Adrenal gland (tissue), 12 donors: ENCODE measurements around the gene SSX2IP. TPM values are rescaled to one million over a fixed set of nuclear protein-coding genes. Genes with fewer than 3 reads are reported as not detected.

ENCODE experiments used
- DNase-seq, 7 donors: peaks; one replicate each; pipeline ENCODE4 v3.0.0-alpha.2; 2019 to 2020
- H3K27ac ChIP-seq, 5 donors: fragments of 200-600 bp; sonication (generic) in 4 of 5; 1 replicate in 3 of 5; 2 replicates in 2 of 5; pipeline versions ENCODE4 v1.5.1 to v1.8.0; 2016 to 2020; ENCODE audit warnings: mild to moderate bottlenecking in 1 of 5
- H3K27me3 ChIP-seq: fragments of 200-600 bp; 2 replicates; pipeline ENCODE4 v1.8.0; 2021
- H3K36me3 ChIP-seq, 2 donors: fragments of 200-600 bp; replicated peaks in 1 of 2; 1 replicate in 1 of 2; 2 replicates in 1 of 2; pipeline versions ENCODE4 v1.5.1 to v1.8.0; 2018 to 2022
- H3K4me1 ChIP-seq, 2 donors: fragments of 200-600 bp; replicated peaks in 1 of 2; 1 replicate in 1 of 2; 2 replicates in 1 of 2; pipeline versions ENCODE4 v1.5.1 to v1.8.0; 2018 to 2021
- H3K4me3 ChIP-seq, 4 donors: fragments of 200-600 bp; sonication (generic) in 3 of 4; one replicate each; pipeline ENCODE4 v1.5.1; 2016 to 2018
- H3K9me3 ChIP-seq, 3 donors: fragments of 200-600 bp; sonication (generic) in 1 of 3; replicated peaks in 1 of 3; 1 replicate in 2 of 3; 2 replicates in 1 of 3; pipeline versions ENCODE4 v1.5.1 to v1.8.0; 2016 to 2021
- CTCF ChIP-seq, 6 experiments: fragments of 450-650 bp in 4 of 6; fragments of 200-600 bp in 2 of 6; sonication (generic) in 1 of 6; IDR thresholded peaks; 1 replicate in 5 of 6; 2 replicates in 1 of 6; pipeline versions ENCODE4 v1.5.1 to v1.8.0; 2016 to 2021; ENCODE audit warnings: antibody characterized with exemption in 6 of 6, mild to moderate bottlenecking in 2 of 6, moderate library complexity in 1 of 6
- POLR2A ChIP-seq, 2 donors: fragments of 450-650 bp; IDR thresholded peaks; one replicate each; pipeline ENCODE4 v1.6.1; 2017; ENCODE audit warnings: antibody characterized with exemption in 2 of 2, mild to moderate bottlenecking in 2 of 2, moderate library complexity in 1 of 2
- WGBS, 4 donors: extraction: QIAGEN DNeasy Blood & Tissue Kit in 2 of 4; methylation state at CpG; one replicate each; pipeline versions ENCODE4 v1.1.5 to v1.1.7; 2013 to 2017; 5-methylcytosine and 5-hydroxymethylcytosine counted together
- intact Hi-C, 2 donors: fragments of 100-400 bp; cut with DNase I; formaldehyde crosslinking; loops; one replicate each; pipeline versions ENCODE4 v1.14.1 to v1.15.0; 2022 to 2023
- polyA plus RNA-seq, 3 donors: library from polyadenylated mRNA; stranded (reverse); fragments of 200-250 nt in 2 of 3; fragments of 350-450 nt in 1 of 3; fragmentation: Illumina TruSeq in 1 of 3; extraction: RNeasy Lipid Tissue Mini Kit (QIAGEN cat#74804) in 1 of 3; gene quantifications; one replicate each; pipeline ENCODE4 v1.2.3, GENCODE V29; 2013 to 2014
- total RNA-seq, 9 donors: library from RNA; depleted of rRNA in 4 of 9; stranded (reverse); fragments of >200 nt in 4 of 9; fragments of 120-200 nt in 1 of 9; fragmentation: NEBNext Ultra II Directional in 1 of 9; extraction: Animal tissue kit (Norgen Biotek cat#: 25700) in 1 of 9; gene quantifications; one replicate each; pipeline versions ENCODE4 v1.1.0 to v1.2.4, GENCODE V29; 2013 to 2023
- donor health status: healthy with polysubstance abuse.
- donor health status: Bipolar disorder and iron deficiency.
- donor health status: DM: yes; HTN: yes; CAD: no.
- donor health status: DM: no; HTN: no; CAD: no.
- donor health status: DM: no; HTN: no; CAD: no.
- donor health status: DM: yes; HTN: yes; CAD: no.

The SSX2IP gene
- total and polyA plus RNA-seq, 12 donors, result 1.3 to 10.0 (median 4.1) TPM

GRCh38 chr1:84683508-84683907 is 6.8 kb downstream of the SSX2IP start:
- no peak for DNase-seq
- no peak overlapping the region for H3K4me3 ChIP-seq
- no peaks in the 10 kb centered on the region for H3K9me3 ChIP-seq
- no peak overlapping the region for H3K27ac ChIP-seq
- no peak for TF ChIP-seq CTCF (IDR thresholded peaks at IDR 0.05)
- no peak for TF ChIP-seq POLR2A (IDR thresholded peaks at IDR 0.05)
- no peaks in the 10 kb centered on the region for H3K27me3 ChIP-seq
- H3K4me1 ChIP-seq, result no peaks in the 10 kb centered on the region
- 70 to 82% (median 74%) methylated on average over 2 of the region's 2 CpGs for WGBS, 4 donors
- intact Hi-C loops, result no loop called here
- H3K36me3 ChIP-seq, result no peaks in the 10 kb centered on the region

GRCh38 chr1:84682047-84682446 is 8.2 kb downstream of the SSX2IP start:
- Histone ChIP-seq H3K9me3 (no peaks in the 10 kb centered on the region), H3K4me3 (no peak overlapping the region), H3K4me1 (no peaks in the 10 kb centered on the region), H3K27ac (no peak overlapping the region), H3K36me3 (no peaks in the 10 kb centered on the region), H3K27me3 (no peaks in the 10 kb centered on the region)
- no peak for DNase-seq
- WGBS, 4 donors, result 91 to 96% (median 94%) methylated on average over 5 of the region's 5 CpGs
- intact Hi-C loops, result no loop called here
- TF ChIP-seq CTCF (IDR thresholded peaks at IDR 0.05) (no peak), POLR2A (IDR thresholded peaks at IDR 0.05) (no peak)

GRCh38 chr1:84677415-84678099 is 12.7 kb downstream of the SSX2IP start:
- 78 to 84% (median 83%) methylated on average over 7 of the region's 7 CpGs for WGBS, 4 donors
- no peak for DNase-seq
- H3K27me3 ChIP-seq, result no peaks in the 10 kb centered on the region
- H3K27ac ChIP-seq, result no peak overlapping the region
- TF ChIP-seq CTCF (IDR thresholded peaks at IDR 0.05), result no peak
- TF ChIP-seq POLR2A (IDR thresholded peaks at IDR 0.05), result no peak
- H3K4me1 ChIP-seq, result no peaks in the 10 kb centered on the region
- H3K4me3 ChIP-seq, result no peak overlapping the region
- no peaks in the 10 kb centered on the region for H3K9me3 ChIP-seq
- no peaks in the 10 kb centered on the region for H3K36me3 ChIP-seq
- intact Hi-C loops, result no loop called here

GRCh38 chr1:84675631-84676030 is 14.6 kb downstream of the SSX2IP start:
- H3K4me1 ChIP-seq, result no peaks in the 10 kb centered on the region
- TF ChIP-seq CTCF (IDR thresholded peaks at IDR 0.05) (no peak), POLR2A (IDR thresholded peaks at IDR 0.05) (no peak)
- intact Hi-C loops, result no loop called here
- H3K27me3 ChIP-seq, result no peaks in the 10 kb centered on the region
- 92 to 93% (median 93%) methylated on average over 4 of the region's 4 CpGs for WGBS, 4 donors
- no peak overlapping the region for H3K4me3 ChIP-seq
- H3K27ac ChIP-seq, result no peak overlapping the region
- H3K36me3 ChIP-seq, result no peaks in the 10 kb centered on the region
- no peak for DNase-seq
- H3K9me3 ChIP-seq, result no peaks in the 10 kb centered on the region
